Activated CD4-positive, CD25-positive, alpha-beta regulatory T cell treated with anti-CD3 and anti-CD28 coated beads, Interleukin-2, amount 50 U/mL, for 24 hours (primary cell): ENCODE data around the gene SLC9A8.
A peak's percentile ranks its signal among the peaks of the same experiment; 100 is the strongest.
"Not testable (repeated sequence)": the region's sequence is repeated elsewhere in the genome, so short reads cannot be mapped to it uniquely, and the experiment has no call there.

Experiments used
- ATAC-seq, 2 donors: fragments of 150-1000 bp; cut with Tn5 transposase; one replicate each; pipeline ENCODE4 v1.10.0; 2021; ENCODE audit warnings: mild to moderate bottlenecking in 1 of 2, moderate library complexity in 1 of 2

The SLC9A8 gene, protein sequence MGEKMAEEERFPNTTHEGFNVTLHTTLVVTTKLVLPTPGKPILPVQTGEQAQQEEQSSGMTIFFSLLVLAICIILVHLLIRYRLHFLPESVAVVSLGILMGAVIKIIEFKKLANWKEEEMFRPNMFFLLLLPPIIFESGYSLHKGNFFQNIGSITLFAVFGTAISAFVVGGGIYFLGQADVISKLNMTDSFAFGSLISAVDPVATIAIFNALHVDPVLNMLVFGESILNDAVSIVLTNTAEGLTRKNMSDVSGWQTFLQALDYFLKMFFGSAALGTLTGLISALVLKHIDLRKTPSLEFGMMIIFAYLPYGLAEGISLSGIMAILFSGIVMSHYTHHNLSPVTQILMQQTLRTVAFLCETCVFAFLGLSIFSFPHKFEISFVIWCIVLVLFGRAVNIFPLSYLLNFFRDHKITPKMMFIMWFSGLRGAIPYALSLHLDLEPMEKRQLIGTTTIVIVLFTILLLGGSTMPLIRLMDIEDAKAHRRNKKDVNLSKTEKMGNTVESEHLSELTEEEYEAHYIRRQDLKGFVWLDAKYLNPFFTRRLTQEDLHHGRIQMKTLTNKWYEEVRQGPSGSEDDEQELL

DNA sequence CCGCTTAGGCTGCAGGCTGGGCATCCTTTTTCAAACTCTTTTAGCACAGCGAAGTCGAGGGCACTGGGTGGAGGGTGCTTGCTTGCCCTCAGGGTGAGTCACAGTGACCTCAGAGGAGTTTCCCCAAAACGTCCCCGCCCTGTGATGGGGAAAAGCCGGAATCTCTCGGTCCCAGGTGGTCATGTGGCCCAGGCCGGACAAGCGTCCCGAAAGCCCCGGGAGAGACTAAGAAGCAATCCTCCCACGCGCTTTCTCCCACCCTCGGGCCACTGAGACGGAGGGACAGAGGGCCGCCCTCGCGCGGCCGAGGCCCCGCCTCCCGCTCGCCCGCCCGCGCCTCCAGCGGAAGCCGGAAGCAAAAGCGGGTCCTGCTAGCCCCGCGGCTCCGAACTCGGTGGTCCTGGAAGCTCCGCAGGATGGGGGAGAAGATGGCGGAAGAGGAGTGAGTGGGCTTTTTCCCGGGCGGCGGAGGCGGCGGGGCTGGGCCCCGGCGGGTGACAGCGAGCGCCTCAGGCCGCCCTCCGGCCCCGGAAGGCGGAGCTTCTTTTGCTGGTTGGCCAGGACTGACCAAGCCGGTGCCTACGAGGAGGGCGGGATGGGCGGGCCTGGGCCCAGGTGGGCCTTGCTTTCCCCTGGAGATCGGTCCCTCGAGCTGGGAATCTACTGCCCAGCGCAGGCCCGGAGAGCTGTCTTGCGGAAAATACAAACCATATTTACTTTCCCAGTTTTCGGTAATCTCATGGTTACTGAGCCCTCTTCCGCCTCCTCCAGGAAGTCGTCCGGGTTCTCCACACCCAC lies at the start of gene SLC9A8:
Gene SLC9A8, plus strand, starts transcription at position 322 of the 798 bp plus-strand sequence. Its CDS starts 95 bp downstream, at position 417.
- peak; percentile 88 to 89 for ATAC-seq

DNA sequence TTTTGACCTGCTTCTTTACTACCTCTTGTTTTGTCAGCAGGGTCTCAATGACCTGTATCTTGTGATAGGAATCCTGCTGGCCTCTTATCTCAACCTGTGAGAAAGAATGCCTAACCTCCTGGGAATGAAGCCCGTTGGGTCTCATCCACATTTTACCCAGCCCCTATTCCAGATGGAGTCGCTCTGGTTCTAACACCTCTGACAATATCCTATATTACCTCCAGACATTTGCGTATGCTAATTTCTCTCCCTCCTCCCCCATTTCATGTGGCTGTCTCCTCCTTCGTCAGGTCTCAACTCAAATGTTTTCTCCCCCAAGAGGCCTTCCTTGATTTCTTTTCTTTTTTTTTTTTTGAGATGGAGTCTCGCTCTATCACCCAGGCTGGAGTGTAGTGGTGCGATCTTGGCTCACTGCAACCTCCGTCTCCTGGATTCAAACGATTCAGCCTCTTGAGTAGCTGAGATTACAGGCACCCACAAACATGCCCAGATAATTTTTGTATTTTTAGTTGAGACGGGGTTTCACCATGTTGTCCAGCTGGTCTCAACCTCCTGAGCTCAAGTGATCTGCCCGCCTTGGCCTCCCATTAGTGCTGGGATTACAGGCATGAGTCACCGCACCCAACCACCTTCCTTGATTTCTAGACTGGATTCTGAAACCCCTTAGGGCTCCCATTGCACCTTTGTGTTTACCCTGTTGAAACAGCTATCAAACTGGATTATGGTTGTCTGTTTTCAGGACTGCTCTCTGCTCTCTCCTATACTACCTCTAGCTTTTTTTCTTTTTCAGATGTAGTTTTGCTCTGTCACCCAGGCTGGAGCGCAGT lies 49.5 kb upstream of the SLC9A8 start:
- ATAC-seq, result no peak

DNA sequence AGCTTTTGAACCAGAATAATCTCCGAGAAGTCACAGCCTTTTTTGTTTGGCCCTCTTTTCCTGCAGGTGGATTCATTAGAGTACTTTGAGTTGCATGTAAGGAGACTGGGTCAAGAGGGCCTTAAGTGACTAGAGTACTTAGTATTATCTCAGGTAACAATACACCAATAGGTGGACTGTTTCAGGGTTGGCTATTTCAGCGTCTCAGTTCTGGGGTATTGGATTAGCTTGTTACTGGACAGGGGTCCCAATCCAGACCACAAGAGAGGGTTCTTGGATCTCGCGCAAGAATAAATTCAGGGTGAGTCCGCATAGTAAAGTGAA lies 47.3 kb upstream of the SLC9A8 start:
- ATAC-seq, result no peak

DNA sequence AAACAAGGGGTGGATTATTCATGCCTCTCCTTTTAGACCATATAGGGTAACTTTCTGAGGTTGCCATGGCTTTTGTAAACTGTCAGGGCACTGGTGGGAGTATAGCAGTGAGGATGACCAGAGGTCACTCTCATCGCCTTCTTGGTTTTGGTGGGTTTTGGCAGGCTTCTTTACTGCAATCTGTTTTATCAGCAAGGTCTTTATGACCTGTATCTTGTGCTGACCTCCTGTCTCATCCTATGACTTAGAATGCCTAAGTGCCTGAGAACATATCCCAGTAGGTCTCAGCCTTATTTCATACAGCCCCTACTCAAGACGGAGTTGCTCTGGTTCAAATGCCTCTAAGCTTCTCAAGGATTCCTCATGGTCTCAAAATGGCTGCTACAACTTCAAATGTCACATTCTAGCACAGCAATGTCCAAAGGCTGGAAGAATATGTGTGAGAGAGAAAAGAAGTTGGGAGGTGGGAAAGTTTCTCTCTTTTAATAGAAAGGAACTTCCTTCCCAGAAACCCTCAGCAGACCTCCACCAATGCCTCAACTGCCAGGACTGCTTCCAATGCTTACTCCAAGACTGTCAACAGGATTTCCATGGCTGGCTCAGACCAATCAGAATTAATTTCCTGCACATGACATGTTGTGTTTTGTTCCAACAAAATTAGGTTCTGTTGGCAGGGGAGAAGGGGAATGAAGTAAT lies 46.6 kb upstream of the SLC9A8 start:
- ATAC-seq, result no peak

DNA sequence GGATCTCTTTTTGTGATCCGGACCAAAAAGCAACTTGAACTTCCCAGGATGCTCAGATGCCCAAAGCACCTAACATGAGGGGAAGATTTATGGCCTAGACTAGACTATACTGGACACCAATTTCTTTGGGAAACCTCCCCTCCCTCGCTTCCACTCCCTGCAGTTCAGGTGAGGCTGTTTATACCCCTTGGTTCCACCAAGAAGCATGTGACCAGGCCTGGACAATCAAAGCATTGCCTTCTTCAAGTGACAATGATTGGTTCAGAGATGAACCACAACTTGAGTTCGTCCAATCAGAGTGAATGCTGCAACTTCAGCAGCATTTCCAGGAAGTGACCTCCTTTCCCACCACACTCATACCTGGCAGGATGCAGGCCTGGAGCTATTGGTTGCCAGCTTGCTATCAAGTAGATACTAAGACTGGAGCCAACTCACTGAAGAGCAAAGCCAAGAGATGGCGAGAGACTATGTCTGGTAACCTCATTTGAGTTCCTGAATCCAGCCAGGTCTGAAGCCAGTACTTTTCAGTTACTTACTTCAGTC lies 45.6 kb upstream of the SLC9A8 start:
- ATAC-seq, result no peak

DNA sequence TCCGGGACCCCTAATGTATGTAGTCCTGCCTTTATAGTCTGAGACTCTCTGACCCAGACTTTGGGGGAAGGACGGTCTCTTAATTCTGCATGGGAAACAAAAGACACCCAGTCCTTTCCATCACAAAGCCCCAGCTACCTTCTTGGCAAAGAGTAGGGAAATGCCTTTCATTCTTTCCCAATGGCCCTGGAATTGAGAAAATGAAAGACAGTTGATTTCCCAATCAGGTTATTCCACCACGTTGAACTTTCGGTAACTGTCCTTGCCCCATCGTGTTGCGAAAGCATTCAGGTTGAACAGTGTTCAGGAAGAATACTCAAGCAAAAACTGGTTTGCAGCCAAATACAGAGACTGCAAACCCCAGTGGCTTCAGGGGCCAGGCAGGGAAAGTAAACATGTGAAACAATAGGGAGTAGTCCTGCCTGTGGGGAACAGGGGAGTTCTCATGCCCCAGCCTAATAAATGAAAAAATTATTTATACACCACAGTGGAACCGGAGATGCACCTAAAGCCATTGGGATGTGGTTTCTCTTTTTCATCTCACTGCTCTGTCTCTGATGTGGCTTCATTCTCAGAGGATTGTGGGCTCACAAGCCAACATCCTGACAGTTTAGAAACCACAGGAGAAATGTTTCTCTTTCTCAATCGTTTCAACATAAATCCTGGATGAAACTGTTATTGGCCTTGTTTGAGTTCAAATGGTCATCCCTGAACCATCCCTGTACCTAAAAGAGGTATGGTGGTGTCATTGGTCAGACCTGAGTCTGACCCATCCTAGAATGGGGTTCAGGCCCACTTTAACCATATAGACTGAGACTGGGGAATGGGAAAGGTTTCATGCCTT lies 44.2 kb upstream of the SLC9A8 start:
- ATAC-seq, result peak in 1 of 2 donors; percentile 33

DNA sequence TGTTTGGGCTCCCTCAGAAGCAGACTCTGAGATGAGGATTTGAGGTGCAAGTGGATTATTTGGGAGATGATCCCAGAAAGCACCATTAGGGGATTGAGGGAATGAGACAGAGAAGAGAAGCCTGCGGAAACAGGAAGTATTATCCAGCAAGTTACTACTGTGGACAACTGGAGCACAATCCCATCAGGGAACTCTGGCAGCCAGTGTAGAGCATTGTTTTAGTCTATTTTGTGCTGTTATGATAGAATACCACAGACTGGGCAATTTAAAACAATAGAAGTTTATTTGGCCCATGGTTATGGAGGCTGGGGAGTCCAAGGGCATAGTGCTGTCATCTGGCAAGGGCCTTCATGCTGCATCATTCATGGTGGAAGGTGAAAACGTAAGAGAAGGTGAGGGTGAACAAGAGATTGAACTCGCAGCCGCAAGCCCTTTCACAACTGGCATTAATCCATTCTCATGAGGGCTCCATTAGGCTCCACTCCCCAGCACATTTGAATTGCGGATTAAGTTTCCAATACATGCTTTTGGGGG lies 43.5 kb upstream of the SLC9A8 start:
- ATAC-seq, result no peak

DNA sequence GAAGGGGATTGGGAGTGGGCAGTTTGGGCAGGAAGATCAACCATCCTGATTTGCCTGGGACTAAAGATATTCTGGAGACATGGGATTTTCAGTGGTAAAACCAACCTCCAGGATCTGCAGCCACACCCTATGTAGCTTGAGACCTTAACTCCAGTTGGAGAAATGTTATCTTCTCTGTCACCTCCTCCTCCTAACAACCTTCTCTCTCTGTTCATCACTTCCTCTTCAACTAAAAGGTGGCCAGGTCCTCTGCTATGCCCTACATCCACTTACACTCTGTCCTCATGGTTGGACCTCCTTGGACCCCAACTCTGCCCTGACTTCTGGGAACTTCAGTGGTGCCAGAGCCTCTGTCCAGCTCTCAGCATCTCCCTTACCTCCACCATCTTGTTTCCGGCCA lies 42.0 kb upstream of the SLC9A8 start:
- no peak for ATAC-seq

DNA sequence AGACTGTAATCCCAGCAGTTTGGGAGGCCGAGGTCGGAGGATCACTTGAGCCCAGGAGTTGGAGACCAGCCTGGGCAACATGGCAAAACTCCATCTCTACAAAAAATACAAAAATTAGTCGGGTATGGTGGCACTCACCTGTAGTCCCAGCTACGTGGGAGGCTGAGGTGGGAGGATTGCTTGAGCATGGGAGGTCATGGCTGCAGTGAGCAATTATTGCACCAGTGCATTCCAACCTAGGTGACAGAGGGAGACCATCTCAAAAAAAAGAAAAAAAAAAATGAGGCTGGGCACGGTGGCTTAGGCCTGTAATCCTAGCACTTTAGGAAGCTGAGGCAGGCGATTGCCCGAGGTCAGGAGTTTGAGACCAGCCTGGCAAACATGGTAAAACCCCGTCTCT lies 38.4 kb upstream of the SLC9A8 start:
- not testable (repeated sequence) for ATAC-seq

DNA sequence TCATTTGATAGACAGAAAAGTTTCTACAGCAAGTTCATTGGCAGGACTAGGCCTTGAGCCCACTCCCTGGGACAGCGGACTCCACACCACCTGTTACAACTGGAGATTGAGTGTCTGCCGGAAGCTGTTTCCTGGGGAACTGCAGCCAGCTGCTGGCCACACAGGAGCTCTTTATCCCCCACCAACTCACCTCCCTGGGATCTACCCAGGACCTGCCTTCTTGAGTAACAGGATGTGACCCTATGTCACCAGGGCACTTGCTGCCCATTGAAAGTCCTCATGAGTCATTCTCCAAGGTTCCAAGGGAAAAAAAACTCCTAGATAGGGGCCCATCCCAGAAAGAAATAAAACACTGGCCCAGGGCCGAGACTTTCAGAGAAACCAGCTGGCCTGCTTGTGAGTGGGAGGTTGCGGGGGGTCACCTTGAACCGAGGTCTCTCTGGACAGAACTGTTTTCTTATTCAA lies 37.4 kb upstream of the SLC9A8 start:
- no peak for ATAC-seq

DNA sequence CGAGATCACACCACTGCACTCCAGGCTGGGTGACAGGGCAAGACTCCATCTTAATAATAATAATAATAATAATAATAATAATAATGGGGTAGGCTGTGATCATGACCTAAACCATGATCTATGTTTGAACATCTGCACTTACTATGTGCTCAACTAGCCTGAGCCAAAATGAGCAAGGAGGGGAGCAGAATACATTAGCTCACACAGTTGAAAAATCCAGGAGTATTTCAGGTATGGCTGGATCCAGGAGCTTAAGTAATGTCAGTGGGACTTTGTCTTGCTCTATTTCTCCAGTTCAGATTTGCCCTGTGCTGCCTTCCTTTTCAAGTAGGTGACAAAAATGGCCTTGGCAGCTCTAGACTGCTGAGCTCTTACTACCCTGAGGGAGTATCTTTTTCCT lies 32.7 kb upstream of the SLC9A8 start:
- ATAC-seq, result no peak

DNA sequence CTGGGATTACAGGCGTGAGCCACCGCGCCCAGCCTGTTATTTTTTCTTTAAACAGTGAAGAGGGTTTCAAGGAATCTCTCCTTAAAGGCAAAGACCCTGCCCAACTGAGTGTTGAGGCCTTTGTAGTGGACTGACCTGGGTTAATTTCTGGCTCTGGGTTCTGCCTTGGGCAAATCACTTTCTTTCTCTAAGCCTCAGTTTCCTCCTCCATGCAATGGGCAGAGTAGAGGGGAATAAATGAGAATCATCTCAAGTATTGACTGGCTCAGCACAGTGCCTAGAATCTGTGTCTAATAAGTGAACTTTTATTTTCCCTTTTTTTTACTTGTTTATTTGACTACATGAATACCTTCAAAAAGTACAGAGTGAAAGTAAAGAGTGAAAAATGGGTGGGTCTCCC lies 31.0 kb upstream of the SLC9A8 start:
- no peak for ATAC-seq

DNA sequence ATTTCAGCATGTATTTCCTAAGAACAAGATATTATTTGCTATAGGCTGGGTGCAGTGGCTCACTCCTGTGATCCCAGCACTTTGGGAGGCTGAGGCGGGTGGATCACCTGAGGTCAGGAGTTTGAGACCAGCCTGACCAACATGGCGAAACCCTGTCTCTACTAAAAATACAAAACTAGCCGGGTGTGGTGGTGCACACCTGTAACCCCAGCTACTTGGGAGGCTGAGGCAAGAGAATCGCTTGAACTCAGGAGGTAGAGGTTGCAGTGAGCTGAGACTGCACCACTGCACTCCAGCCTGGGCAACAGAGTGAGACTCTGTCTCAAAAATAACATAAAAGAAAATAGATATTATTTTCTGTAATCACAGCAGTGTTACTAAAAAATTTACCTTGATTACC lies 30.2 kb upstream of the SLC9A8 start:
- not testable (repeated sequence) for ATAC-seq

DNA sequence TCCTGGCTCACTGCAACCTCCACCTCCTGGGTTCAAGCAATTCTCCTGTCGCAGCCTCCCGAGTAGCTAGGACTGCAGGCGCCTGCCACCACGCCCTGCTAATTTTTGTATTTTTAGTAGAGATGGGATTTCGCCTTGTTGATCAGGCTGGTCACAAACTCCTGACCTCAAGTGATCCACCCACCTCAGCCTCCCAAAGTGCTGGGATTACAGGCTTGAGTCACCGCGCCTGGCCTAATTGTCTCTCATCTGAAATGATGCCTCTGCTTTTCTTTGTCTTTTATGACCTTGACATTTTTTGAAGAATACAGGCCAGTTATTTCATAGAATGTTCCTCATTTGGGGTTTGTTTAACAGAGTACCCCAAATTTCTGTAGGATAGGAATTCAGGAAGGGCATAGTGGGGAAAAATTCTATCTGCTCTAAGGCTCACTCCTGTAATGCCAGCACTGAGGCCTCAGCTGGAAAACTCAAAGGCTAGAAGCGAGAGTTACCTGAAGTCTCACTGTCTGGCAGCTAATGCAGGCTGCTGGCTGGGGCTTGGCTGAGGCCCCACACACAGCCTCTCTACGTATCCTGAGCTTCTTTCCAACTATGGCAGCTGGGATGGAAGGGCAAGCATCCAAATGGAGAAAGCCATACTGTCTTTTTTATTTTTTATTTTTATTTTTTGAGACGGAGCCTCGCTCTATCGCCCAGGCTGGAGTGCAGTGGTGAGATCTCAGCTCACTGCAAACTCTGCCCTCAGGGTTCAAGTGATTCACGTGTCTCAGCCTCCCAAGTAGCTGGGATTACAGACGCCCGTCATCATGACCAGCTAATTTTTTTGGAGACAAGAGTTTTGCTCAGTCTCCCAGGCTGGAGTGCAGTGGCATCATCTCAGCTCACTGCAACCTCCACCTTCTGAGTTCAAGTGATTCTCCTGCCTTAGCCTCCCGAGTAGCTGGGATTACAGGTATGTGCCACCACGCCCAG lies 29.3 kb upstream of the SLC9A8 start:
- ATAC-seq, result not testable (repeated sequence)

DNA sequence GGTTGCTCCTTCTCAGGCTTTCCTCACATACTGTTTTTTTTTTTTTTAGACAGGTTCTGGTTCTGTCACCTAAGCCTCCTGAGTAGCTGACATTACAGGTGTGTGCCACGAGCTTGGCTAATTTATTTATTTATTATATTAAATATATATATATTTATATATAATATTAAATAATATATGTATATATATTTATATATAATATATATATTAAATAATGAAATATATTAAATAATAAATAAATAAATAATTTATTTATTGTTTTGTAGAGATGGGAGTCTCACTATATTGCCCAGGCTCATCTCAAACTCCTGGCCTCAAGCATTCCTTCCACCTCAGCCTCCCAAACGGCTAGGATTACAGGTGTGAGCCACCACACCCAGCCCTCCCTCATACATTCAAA lies 28.3 kb upstream of the SLC9A8 start:
- ATAC-seq, result no peak

DNA sequence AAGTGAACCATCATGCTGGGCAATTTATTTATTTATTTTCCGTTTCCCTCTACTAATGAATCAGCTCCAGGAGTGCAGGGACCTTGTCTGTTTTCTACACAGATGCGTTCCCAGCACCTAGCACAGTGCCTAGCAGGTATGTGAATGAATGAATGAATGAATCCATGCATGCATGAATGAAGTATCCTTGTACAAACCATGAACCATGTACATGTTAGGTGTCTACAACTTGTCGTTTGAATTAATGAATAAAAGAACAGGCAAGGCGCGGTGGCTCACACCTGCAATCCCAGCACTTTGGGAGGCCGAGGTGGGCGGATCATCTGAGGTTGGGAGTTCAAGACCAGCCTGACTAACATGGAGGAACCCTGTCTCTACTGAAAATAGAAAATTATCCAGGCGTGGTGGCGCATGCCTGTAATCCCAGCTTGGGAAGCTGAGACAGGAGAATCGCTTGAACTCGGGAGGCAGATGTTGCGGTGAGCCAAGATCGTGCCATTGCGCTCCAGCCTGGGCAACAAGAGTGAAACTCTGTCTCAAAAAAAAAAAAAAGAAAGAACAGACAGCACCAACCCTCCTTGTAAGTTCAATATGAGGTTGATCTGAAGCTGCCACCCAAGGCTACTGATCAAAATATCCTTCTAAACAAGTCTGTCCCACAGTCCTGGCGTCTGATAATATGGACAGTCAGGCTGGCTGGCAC lies 27.3 kb upstream of the SLC9A8 start:
- ATAC-seq, result no peak

DNA sequence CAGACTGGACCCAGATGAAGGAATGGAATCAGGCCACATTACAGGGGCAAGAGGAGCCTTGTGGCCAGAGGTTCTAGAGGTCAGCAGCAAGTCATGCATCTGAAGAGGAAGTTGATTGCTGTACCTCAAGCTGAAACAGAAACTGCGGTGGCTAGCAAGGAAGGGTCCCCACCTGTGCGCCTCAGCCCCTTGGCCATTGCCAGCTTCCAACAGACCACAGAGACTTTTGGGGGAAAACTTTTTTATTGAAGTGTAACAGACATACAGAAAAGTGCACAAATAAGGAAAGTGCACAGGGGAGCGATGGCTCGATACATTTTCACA lies 26.8 kb upstream of the SLC9A8 start:
- ATAC-seq, result peak in 1 of 2 donors; percentile 48

DNA sequence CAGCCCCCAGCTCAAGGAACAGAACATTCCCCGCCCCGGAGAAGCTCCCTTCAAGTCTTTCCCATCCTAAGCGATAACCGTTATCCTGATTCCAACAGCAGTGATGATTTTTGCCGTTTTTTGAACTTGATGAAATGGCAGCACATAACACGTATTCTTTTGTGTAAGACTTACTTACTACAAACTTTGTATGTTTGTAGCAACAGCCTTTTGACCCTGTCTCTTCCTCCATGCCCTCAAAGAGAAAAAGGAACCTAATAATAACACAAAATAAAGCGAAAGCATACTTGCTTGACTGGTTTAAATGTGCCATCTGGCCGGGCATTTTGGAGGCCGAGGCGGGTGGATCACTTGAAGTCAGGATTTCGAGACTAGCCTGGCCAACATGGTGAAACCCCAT lies 26.4 kb upstream of the SLC9A8 start:
- no peak for ATAC-seq
